ENCODE measurements around the gene RBM4B.

The RBM4B gene

GRCh38 chr11:66707486-66707885 lies 29.8 kb upstream of the RBM4B start:
- no peaks in the 10 kb centered on the region for H3K4me1 ChIP-seq (ENCODE audit: control insufficient read depth in 5 of 5, insufficient read depth in 5 of 5, low read length in 5 of 5)
- H3K27me3 ChIP-seq (ENCODE audit: control insufficient read depth in 5 of 5, insufficient read depth in 4 of 5, low read length in 5 of 5) = no peaks in the 10 kb centered on the region
- H3K9me3 ChIP-seq (ENCODE audit: control insufficient read depth in 5 of 5, low read length in 5 of 5) = no peaks in the 10 kb centered on the region
- peaks cover 0 to 3% (median 0%) of the 10 kb centered on the region in 5 donors for H3K36me3 ChIP-seq (ENCODE audit: control insufficient read depth in 5 of 5, insufficient read depth in 5 of 5, low read length in 5 of 5)
- no peak overlapping the region for H3K27ac ChIP-seq (ENCODE audit: low read depth, low read length)
- no peak overlapping the region for H3K9ac ChIP-seq (ENCODE audit: low read length in 5 of 5)
- H3K4me3 ChIP-seq (ENCODE audit: low read depth in 1 of 5, low read length in 5 of 5) = no peak overlapping the region

- H3K4me1 ChIP-seq (ENCODE audit: control insufficient read depth in 5 of 5, insufficient read depth in 5 of 5, low read length in 5 of 5) = no peaks in the 10 kb centered on the region
- H3K27ac ChIP-seq (ENCODE audit: low read depth, low read length) = no peak overlapping the region
- no peaks in the 10 kb centered on the region for H3K27me3 ChIP-seq (ENCODE audit: control insufficient read depth in 5 of 5, insufficient read depth in 4 of 5, low read length in 5 of 5)
- no peaks in the 10 kb centered on the region for H3K9me3 ChIP-seq (ENCODE audit: control insufficient read depth in 5 of 5, low read length in 5 of 5)
- H3K4me3 ChIP-seq (ENCODE audit: low read depth in 1 of 5, low read length in 5 of 5) = no peak overlapping the region
- no peak overlapping the region for H3K9ac ChIP-seq (ENCODE audit: low read length in 5 of 5)
- H3K36me3 ChIP-seq (ENCODE audit: control insufficient read depth in 5 of 5, insufficient read depth in 5 of 5, low read length in 5 of 5) = peaks cover 0 to 3% (median 0%) of the 10 kb centered on the region in 5 donors
Measured at GRCh38 chr11:66706989-66707388, 29.3 kb upstream of the RBM4B start.

- Histone ChIP-seq H3K4me3 (ENCODE audit: low read depth in 1 of 5, low read length in 5 of 5) (no peak overlapping the region), H3K9ac (ENCODE audit: low read length in 5 of 5) (no peak overlapping the region), H3K27ac (ENCODE audit: low read depth, low read length) (no peak overlapping the region), H3K36me3 (ENCODE audit: control insufficient read depth in 5 of 5, insufficient read depth in 5 of 5, low read length in 5 of 5) (peaks cover 0 to 8% (median 0%) of the 10 kb centered on the region in 5 donors), H3K27me3 (ENCODE audit: control insufficient read depth in 5 of 5, insufficient read depth in 4 of 5, low read length in 5 of 5) (no peaks in the 10 kb centered on the region), H3K4me1 (ENCODE audit: control insufficient read depth in 5 of 5, insufficient read depth in 5 of 5, low read length in 5 of 5) (no peaks in the 10 kb centered on the region), H3K9me3 (ENCODE audit: control insufficient read depth in 5 of 5, low read length in 5 of 5) (no peaks in the 10 kb centered on the region)
Measured at GRCh38 chr11:66705587-66706335, 28.1 kb upstream of the RBM4B start.

- Histone ChIP-seq H3K27me3 (ENCODE audit: control insufficient read depth in 5 of 5, insufficient read depth in 4 of 5, low read length in 5 of 5) (no peaks in the 10 kb centered on the region), H3K27ac (ENCODE audit: low read depth, low read length) (no peak overlapping the region), H3K4me1 (ENCODE audit: control insufficient read depth in 5 of 5, insufficient read depth in 5 of 5, low read length in 5 of 5) (no peaks in the 10 kb centered on the region), H3K36me3 (ENCODE audit: control insufficient read depth in 5 of 5, insufficient read depth in 5 of 5, low read length in 5 of 5) (peaks cover 0 to 9% (median 0%) of the 10 kb centered on the region in 5 donors), H3K9ac (ENCODE audit: low read length in 5 of 5) (no peak overlapping the region), H3K4me3 (ENCODE audit: low read depth in 1 of 5, low read length in 5 of 5) (no peak overlapping the region), H3K9me3 (ENCODE audit: control insufficient read depth in 5 of 5, low read length in 5 of 5) (peaks cover 0 to 1% (median 0%) of the 10 kb centered on the region in 5 donors)
Measured at GRCh38 chr11:66704659-66705360, 27.1 kb upstream of the RBM4B start.

- Histone ChIP-seq H3K27ac (ENCODE audit: low read depth, low read length) (no peak overlapping the region), H3K4me3 (ENCODE audit: low read depth in 1 of 5, low read length in 5 of 5) (no peak overlapping the region), H3K27me3 (ENCODE audit: control insufficient read depth in 5 of 5, insufficient read depth in 4 of 5, low read length in 5 of 5) (no peaks in the 10 kb centered on the region), H3K9me3 (ENCODE audit: control insufficient read depth in 5 of 5, low read length in 5 of 5) (peaks cover 0 to 7% (median 0%) of the 10 kb centered on the region in 5 donors), H3K9ac (ENCODE audit: low read length in 5 of 5) (no peak overlapping the region), H3K4me1 (ENCODE audit: control insufficient read depth in 5 of 5, insufficient read depth in 5 of 5, low read length in 5 of 5) (no peaks in the 10 kb centered on the region), H3K36me3 (ENCODE audit: control insufficient read depth in 5 of 5, insufficient read depth in 5 of 5, low read length in 5 of 5) (peaks cover 0 to 6% (median 0%) of the 10 kb centered on the region in 5 donors)
Measured at GRCh38 chr11:66701432-66702240, 23.9 kb upstream of the RBM4B start.

- peaks cover 0 to 7% (median 0%) of the 10 kb centered on the region in 5 donors for H3K9me3 ChIP-seq (ENCODE audit: control insufficient read depth in 5 of 5, low read length in 5 of 5)
- peaks cover 0 to 6% (median 0%) of the 10 kb centered on the region in 5 donors for H3K36me3 ChIP-seq (ENCODE audit: control insufficient read depth in 5 of 5, insufficient read depth in 5 of 5, low read length in 5 of 5)
- no peaks in the 10 kb centered on the region for H3K4me1 ChIP-seq (ENCODE audit: control insufficient read depth in 5 of 5, insufficient read depth in 5 of 5, low read length in 5 of 5)
- no peak overlapping the region for H3K4me3 ChIP-seq (ENCODE audit: low read depth in 1 of 5, low read length in 5 of 5)
- no peak overlapping the region for H3K27ac ChIP-seq (ENCODE audit: low read depth, low read length)
- no peaks in the 10 kb centered on the region for H3K27me3 ChIP-seq (ENCODE audit: control insufficient read depth in 5 of 5, insufficient read depth in 4 of 5, low read length in 5 of 5)
- no peak overlapping the region for H3K9ac ChIP-seq (ENCODE audit: low read length in 5 of 5)
Measured at GRCh38 chr11:66700742-66701141, 23.1 kb upstream of the RBM4B start.

GRCh38 chr11:66700337-66700736 lies 22.6 kb upstream of the RBM4B start:
- no peaks in the 10 kb centered on the region for H3K27me3 ChIP-seq (ENCODE audit: control insufficient read depth in 5 of 5, insufficient read depth in 4 of 5, low read length in 5 of 5)
- H3K9ac ChIP-seq (ENCODE audit: low read length in 5 of 5) = no peak overlapping the region
- no peak overlapping the region for H3K27ac ChIP-seq (ENCODE audit: low read depth, low read length)
- H3K4me1 ChIP-seq (ENCODE audit: control insufficient read depth in 5 of 5, insufficient read depth in 5 of 5, low read length in 5 of 5) = no peaks in the 10 kb centered on the region
- peaks cover 0 to 7% (median 0%) of the 10 kb centered on the region in 5 donors for H3K9me3 ChIP-seq (ENCODE audit: control insufficient read depth in 5 of 5, low read length in 5 of 5)
- no peak overlapping the region for H3K4me3 ChIP-seq (ENCODE audit: low read depth in 1 of 5, low read length in 5 of 5)
- peaks cover 0 to 6% (median 0%) of the 10 kb centered on the region in 5 donors for H3K36me3 ChIP-seq (ENCODE audit: control insufficient read depth in 5 of 5, insufficient read depth in 5 of 5, low read length in 5 of 5)

- Histone ChIP-seq H3K4me1 (ENCODE audit: control insufficient read depth in 5 of 5, insufficient read depth in 5 of 5, low read length in 5 of 5) (peaks cover 0 to 2% (median 0%) of the 10 kb centered on the region in 5 donors), H3K9me3 (ENCODE audit: control insufficient read depth in 5 of 5, low read length in 5 of 5) (peaks cover 0 to 7% (median 0%) of the 10 kb centered on the region in 5 donors), H3K27me3 (ENCODE audit: control insufficient read depth in 5 of 5, insufficient read depth in 4 of 5, low read length in 5 of 5) (no peaks in the 10 kb centered on the region), H3K9ac (ENCODE audit: low read length in 5 of 5) (no peak overlapping the region), H3K36me3 (ENCODE audit: control insufficient read depth in 5 of 5, insufficient read depth in 5 of 5, low read length in 5 of 5) (peaks cover 0 to 6% (median 0%) of the 10 kb centered on the region in 5 donors), H3K27ac (ENCODE audit: low read depth, low read length) (no peak overlapping the region), H3K4me3 (ENCODE audit: low read depth in 1 of 5, low read length in 5 of 5) (no peak overlapping the region)
Measured at GRCh38 chr11:66698491-66698890, 20.8 kb upstream of the RBM4B start.

- Histone ChIP-seq H3K9ac (ENCODE audit: low read length in 5 of 5) (no peak overlapping the region), H3K9me3 (ENCODE audit: control insufficient read depth in 5 of 5, low read length in 5 of 5) (peaks cover 0 to 7% (median 0%) of the 10 kb centered on the region in 5 donors), H3K4me1 (ENCODE audit: control insufficient read depth in 5 of 5, insufficient read depth in 5 of 5, low read length in 5 of 5) (peaks cover 0 to 2% (median 0%) of the 10 kb centered on the region in 5 donors), H3K27me3 (ENCODE audit: control insufficient read depth in 5 of 5, insufficient read depth in 4 of 5, low read length in 5 of 5) (no peaks in the 10 kb centered on the region), H3K36me3 (ENCODE audit: control insufficient read depth in 5 of 5, insufficient read depth in 5 of 5, low read length in 5 of 5) (peaks cover 0 to 6% (median 0%) of the 10 kb centered on the region in 5 donors), H3K27ac (ENCODE audit: low read depth, low read length) (no peak overlapping the region), H3K4me3 (ENCODE audit: low read depth in 1 of 5, low read length in 5 of 5) (no peak overlapping the region)
Measured at GRCh38 chr11:66697988-66698387, 20.3 kb upstream of the RBM4B start.
